K562 (cell line): ENCODE measurements around the gene GRM2. TPM values are rescaled to one million over a fixed set of nuclear protein-coding genes. Genes with fewer than 3 reads are reported as not detected.
A peak's percentile ranks its signal among the peaks of the same experiment; 100 is the strongest.

Source experiments
- L3MBTL2 ChIP-seq: fragments of 450-650 bp; IDR thresholded peaks from 2 replicates; pipeline ENCODE4 v1.6.1; 2016; ENCODE audit warnings: mild to moderate bottlenecking, moderate library complexity
- MCM5 ChIP-seq: fragments of 450-650 bp; IDR thresholded peaks from 2 replicates; pipeline ENCODE4 v1.6.1; 2016; ENCODE audit warnings: low read depth
- MYNN ChIP-seq, 2 experiments: sonication (generic); formaldehyde crosslinking in 1 of 2; IDR thresholded peaks; 2 replicates each; pipeline versions ENCODE4 v1.5.0 to v1.6.1; 2016 to 2020; ENCODE audit warnings: antibody characterized with exemption in 1 of 2, missing genetic modification reagents in 1 of 2
- PHB2 ChIP-seq: fragments of 450-650 bp; IDR thresholded peaks from 2 replicates; pipeline ENCODE4 v1.6.1; 2017; ENCODE audit warnings: low read depth
- RAD21 ChIP-seq, 2 experiments: fragments of 250-450 bp in 1 of 2; fragments of 450-650 bp in 1 of 2; sonication (Bioruptor Pico) in 1 of 2; formaldehyde crosslinking in 1 of 2; IDR thresholded peaks in 1 of 2; conservative IDR thresholded peaks in 1 of 2; 2 replicates each; pipeline versions ENCODE4 v1.4.0 to v1.8.0; 2020 to 2022; ENCODE audit warnings: mild to moderate bottlenecking in 2 of 2, moderate library complexity in 1 of 2
- SMC3 ChIP-seq: conservative IDR thresholded peaks from 2 replicates; pipeline ENCODE4 v1.6.1; 2011; ENCODE audit warnings: low read depth, low read length, improper control_type of control experiment; ENCODE audit not compliant: insufficient read depth
- SP1 ChIP-seq: sonication (generic); formaldehyde crosslinking; IDR thresholded peaks from 2 replicates; pipeline ENCODE4 v1.8.1; 2022; ENCODE audit warnings: mild to moderate bottlenecking, missing genetic modification reagents
- ZNF253 ChIP-seq: fragments of 250-450 bp; sonication (Bioruptor Pico); conservative IDR thresholded peaks from 2 replicates; pipeline ENCODE4 v1.6.1; 2021; ENCODE audit warnings: mild to moderate bottlenecking
- polyA plus RNA-seq, 8 experiments: library from polyadenylated mRNA; depleted of rRNA in 4 of 8; stranded (reverse) in 5 of 8; unstranded in 3 of 8; fragments of >200 nt; fragmentation: Nextera tagmentation in 2 of 8; fragmentation: Illumina TruSeq in 1 of 8; extraction: Ambion mirVana in 2 of 8; extraction: Trizol in 1 of 8; gene quantifications; 2 replicates each; pipeline versions ENCODE4 v1.2.1 to v1.2.3, GENCODE V29; 2011 to 2014; ENCODE audit warnings: inconsistent platforms in 1 of 8, missing spikeins in 1 of 8
- total RNA-seq, 7 experiments: library from RNA; depleted of rRNA in 6 of 7; stranded (reverse); fragments of >200 nt in 6 of 7; fragmentation: Illumina TruSeq in 2 of 7; extraction: Trizol in 2 of 7; gene quantifications; 2 replicates each; pipeline versions ENCODE4 v1.2.1 to v1.2.3, GENCODE V29; 2011 to 2021; ENCODE audit warnings: low replicate concordance in 1 of 7
- TF ChIP-seq, protein P1 (sequence below), 2 experiments: fragments of 450-650 bp; formaldehyde crosslinking in 1 of 2; IDR thresholded peaks; 2 replicates each; pipeline versions ENCODE4 v1.4.0 to v1.6.1; 2014 to 2020; ENCODE audit warnings: mild to moderate bottlenecking in 2 of 2, borderline replicate concordance in 1 of 2, low read depth in 1 of 2
- TF ChIP-seq, protein P2 (sequence below): fragments of 250-450 bp; sonication (Bioruptor Pico); IDR thresholded peaks from 2 replicates; pipeline ENCODE4 v1.4.0; 2020; ENCODE audit warnings: mild to moderate bottlenecking
- TF ChIP-seq, protein P3 (sequence below): IDR thresholded peaks from 2 replicates; pipeline ENCODE4 v1.6.1; 2011; ENCODE audit warnings: borderline replicate concordance, low read depth, mild to moderate bottlenecking, moderate library complexity, low read length; ENCODE audit not compliant: insufficient read depth, poor library complexity, severe bottlenecking
- TF ChIP-seq, protein P4 (sequence below): fragments of 250-450 bp; sonication (Bioruptor Pico); IDR thresholded peaks from 2 replicates; pipeline ENCODE4 v1.5.0; 2021

Gene GRM2
- total and polyA plus RNA-seq, 9 of the 15 experiments (the other 6 are each of a cell fraction or from before 2014, with no cell fraction given) = not detected

DNA sequence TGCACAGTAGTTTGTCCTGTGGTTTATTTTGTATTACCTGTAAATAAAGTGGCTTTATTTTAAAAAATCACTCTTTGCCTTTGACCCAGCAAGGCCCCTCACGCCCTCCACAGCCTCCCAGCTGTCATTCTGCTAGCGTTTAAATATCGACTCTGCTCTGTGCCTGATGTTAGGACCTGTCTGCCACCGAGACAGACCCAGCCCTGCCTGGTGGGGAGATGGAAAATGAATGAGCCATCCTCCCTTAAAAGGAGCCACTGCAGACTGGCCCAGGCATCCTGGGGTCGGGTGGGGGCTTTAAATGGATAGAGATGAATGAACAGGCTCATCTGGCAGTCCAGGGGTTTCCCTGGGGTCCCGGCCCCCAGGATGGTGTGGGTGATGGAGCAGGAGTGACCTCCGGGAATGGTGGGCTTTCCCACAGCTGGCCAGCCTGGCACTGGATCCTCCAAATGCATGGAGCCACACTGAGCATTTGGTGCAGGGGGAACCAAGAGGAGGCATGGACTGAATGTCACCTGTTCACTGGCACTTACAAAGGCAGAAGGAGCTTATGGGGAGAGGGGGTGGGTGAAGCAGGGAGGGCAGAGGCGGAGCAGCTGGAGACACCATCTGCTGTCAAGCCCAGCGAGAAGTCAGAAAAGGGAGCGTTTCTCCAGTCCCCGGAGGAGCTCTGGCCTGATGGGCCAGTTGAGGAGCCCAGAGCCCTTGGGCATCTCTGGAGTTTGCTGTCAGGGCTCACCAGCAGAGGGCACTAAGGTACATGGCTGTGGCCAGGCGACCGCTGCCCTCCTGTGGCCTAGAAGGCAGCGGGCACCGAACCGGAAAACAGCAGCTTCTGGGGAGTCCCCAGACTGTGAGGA is 11.9 kb downstream of the GRM2 start (continued):
- TF ChIP-seq, protein P1, sequence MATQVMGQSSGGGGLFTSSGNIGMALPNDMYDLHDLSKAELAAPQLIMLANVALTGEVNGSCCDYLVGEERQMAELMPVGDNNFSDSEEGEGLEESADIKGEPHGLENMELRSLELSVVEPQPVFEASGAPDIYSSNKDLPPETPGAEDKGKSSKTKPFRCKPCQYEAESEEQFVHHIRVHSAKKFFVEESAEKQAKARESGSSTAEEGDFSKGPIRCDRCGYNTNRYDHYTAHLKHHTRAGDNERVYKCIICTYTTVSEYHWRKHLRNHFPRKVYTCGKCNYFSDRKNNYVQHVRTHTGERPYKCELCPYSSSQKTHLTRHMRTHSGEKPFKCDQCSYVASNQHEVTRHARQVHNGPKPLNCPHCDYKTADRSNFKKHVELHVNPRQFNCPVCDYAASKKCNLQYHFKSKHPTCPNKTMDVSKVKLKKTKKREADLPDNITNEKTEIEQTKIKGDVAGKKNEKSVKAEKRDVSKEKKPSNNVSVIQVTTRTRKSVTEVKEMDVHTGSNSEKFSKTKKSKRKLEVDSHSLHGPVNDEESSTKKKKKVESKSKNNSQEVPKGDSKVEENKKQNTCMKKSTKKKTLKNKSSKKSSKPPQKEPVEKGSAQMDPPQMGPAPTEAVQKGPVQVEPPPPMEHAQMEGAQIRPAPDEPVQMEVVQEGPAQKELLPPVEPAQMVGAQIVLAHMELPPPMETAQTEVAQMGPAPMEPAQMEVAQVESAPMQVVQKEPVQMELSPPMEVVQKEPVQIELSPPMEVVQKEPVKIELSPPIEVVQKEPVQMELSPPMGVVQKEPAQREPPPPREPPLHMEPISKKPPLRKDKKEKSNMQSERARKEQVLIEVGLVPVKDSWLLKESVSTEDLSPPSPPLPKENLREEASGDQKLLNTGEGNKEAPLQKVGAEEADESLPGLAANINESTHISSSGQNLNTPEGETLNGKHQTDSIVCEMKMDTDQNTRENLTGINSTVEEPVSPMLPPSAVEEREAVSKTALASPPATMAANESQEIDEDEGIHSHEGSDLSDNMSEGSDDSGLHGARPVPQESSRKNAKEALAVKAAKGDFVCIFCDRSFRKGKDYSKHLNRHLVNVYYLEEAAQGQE (IDR thresholded peaks at IDR 0.05; ENCODE audit: borderline replicate concordance) = peak; percentile 61; the same call in 1 of the 2 replicates
- TF ChIP-seq, protein P1 (CRISPR knock-in tag; IDR thresholded peaks at IDR 0.05; ENCODE audit: low read depth) = no peak
- TF ChIP-seq L3MBTL2 (no peak), ZNF253 (CRISPR knock-in tag) (no peak), MCM5 (no peak), SP1 (no peak), PHB2 (no peak), MYNN (IDR thresholded peaks at IDR 0.05) (0 out of 2 replicates have a peak, but pooled peaks have one; percentile 37), MYNN (CRISPR knock-in tag; IDR thresholded peaks at IDR 0.05) (no peak), SMC3 (peak; percentile 51), RAD21 (CRISPR knock-in tag; conservative IDR thresholded peaks at IDR 0.05 in 1 of 2, IDR thresholded peaks at IDR 0.05 in 1 of 2) (peak; percentile 59 to 80)
- TF ChIP-seq, protein P2, sequence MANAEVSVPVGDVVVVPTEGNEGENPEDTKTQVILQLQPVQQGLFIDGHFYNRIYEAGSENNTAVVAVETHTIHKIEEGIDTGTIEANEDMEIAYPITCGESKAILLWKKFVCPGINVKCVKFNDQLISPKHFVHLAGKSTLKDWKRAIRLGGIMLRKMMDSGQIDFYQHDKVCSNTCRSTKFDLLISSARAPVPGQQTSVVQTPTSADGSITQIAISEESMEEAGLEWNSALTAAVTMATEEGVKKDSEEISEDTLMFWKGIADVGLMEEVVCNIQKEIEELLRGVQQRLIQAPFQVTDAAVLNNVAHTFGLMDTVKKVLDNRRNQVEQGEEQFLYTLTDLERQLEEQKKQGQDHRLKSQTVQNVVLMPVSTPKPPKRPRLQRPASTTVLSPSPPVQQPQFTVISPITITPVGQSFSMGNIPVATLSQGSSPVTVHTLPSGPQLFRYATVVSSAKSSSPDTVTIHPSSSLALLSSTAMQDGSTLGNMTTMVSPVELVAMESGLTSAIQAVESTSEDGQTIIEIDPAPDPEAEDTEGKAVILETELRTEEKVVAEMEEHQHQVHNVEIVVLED = no peak
- TF ChIP-seq, protein P3, sequence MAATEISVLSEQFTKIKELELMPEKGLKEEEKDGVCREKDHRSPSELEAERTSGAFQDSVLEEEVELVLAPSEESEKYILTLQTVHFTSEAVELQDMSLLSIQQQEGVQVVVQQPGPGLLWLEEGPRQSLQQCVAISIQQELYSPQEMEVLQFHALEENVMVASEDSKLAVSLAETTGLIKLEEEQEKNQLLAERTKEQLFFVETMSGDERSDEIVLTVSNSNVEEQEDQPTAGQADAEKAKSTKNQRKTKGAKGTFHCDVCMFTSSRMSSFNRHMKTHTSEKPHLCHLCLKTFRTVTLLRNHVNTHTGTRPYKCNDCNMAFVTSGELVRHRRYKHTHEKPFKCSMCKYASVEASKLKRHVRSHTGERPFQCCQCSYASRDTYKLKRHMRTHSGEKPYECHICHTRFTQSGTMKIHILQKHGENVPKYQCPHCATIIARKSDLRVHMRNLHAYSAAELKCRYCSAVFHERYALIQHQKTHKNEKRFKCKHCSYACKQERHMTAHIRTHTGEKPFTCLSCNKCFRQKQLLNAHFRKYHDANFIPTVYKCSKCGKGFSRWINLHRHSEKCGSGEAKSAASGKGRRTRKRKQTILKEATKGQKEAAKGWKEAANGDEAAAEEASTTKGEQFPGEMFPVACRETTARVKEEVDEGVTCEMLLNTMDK = peak; percentile 71
- TF ChIP-seq, protein P4, sequence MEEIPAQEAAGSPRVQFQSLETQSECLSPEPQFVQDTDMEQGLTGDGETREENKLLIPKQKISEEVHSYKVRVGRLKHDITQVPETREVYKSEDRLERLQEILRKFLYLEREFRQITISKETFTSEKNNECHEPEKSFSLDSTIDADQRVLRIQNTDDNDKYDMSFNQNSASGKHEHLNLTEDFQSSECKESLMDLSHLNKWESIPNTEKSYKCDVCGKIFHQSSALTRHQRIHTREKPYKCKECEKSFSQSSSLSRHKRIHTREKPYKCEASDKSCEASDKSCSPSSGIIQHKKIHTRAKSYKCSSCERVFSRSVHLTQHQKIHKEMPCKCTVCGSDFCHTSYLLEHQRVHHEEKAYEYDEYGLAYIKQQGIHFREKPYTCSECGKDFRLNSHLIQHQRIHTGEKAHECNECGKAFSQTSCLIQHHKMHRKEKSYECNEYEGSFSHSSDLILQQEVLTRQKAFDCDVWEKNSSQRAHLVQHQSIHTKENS (CRISPR knock-in tag) = no peak
